Astrocyte of the cerebellum (primary cell): ENCODE results near the gene MRPL54.

Experiments
- DNase-seq: peaks from one replicate; pipeline ENCODE4 v3.0.0-alpha.2; 2011; ENCODE audit warnings: low read depth
- H3K4me3 ChIP-seq: 2 replicates; pipeline ENCODE4 v1.5.1; 2011; ENCODE audit warnings: mild to moderate bottlenecking, low read depth, low read length, moderate library complexity
- in situ Hi-C: cut with HindIII; loops from 2 replicates; pipeline ENCODE4 v1.10.0; 2017; ENCODE audit warnings: low sequenced_read_pairs
- TF ChIP-seq, protein P1 (sequence below): IDR thresholded peaks from 2 replicates; pipeline ENCODE4 v1.5.1; 2012; ENCODE audit warnings: low read length, low read depth, moderate library complexity, mild to moderate bottlenecking; ENCODE audit errors: missing control alignments

MRPL54 gene

DNA sequence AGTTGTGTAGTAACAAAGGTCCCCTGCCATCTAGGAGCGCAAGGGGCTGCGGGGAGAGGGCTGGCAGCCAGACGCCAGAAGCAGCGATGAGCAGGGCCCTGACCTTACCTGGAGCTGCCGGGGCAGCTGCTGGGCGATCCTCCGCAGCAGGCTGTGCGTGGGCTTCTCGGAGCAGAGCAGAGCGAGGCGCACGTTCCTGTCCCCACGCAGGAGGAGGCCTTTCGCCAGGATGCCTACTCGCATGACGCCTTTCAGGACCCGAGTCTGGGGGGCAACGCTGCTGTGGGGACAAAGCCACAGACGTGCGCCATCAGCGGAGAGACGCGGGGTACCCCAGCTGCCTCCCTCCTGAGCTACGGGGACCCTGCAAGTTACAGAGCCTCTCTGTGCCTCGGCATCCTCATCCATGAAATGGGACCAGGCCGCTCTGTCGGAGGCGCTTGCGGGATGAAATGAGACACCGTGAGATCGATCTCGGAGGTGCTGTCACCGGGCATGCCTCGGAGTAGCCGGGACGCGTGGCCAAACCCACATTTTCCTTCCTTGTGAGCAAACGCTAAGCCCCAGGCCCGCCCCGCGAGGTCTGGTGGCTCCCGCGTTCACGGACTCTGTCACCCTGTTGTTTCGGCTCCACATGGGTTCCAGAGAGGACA, 54.2 kb downstream of the MRPL54 start:
- DNase-seq: no peak
- in situ Hi-C loops: no loop called here
- no peak overlapping the region for H3K4me3 ChIP-seq
- TF ChIP-seq, protein P1, sequence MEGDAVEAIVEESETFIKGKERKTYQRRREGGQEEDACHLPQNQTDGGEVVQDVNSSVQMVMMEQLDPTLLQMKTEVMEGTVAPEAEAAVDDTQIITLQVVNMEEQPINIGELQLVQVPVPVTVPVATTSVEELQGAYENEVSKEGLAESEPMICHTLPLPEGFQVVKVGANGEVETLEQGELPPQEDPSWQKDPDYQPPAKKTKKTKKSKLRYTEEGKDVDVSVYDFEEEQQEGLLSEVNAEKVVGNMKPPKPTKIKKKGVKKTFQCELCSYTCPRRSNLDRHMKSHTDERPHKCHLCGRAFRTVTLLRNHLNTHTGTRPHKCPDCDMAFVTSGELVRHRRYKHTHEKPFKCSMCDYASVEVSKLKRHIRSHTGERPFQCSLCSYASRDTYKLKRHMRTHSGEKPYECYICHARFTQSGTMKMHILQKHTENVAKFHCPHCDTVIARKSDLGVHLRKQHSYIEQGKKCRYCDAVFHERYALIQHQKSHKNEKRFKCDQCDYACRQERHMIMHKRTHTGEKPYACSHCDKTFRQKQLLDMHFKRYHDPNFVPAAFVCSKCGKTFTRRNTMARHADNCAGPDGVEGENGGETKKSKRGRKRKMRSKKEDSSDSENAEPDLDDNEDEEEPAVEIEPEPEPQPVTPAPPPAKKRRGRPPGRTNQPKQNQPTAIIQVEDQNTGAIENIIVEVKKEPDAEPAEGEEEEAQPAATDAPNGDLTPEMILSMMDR: no peak
